ENCODE results near the gene RNASEH2A.

The RNASEH2A gene

GRCh38 chr19:12858041-12858928, 51.9 kb downstream of the RNASEH2A start:
- Histone ChIP-seq H3K36me3 (ENCODE audit: low read depth) (no peaks in the 10 kb centered on the region), H3K27ac (ENCODE audit: poor library complexity, severe bottlenecking) (no peak overlapping the region), H3K4me3 (ENCODE audit: severe bottlenecking) (no peak overlapping the region), H3K27me3 (ENCODE audit: insufficient read depth, poor library complexity, severe bottlenecking) (no peaks in the 10 kb centered on the region), H3K9me3 (ENCODE audit: severe bottlenecking) (no peaks in the 10 kb centered on the region), H3K4me1 (ENCODE audit: insufficient read depth, poor library complexity, severe bottlenecking) (no peaks in the 10 kb centered on the region)
- DNase-seq (ENCODE audit: low spot score) (no peak), ATAC-seq (ENCODE audit: low read depth) (no peak)
- TF ChIP-seq, protein P1, sequence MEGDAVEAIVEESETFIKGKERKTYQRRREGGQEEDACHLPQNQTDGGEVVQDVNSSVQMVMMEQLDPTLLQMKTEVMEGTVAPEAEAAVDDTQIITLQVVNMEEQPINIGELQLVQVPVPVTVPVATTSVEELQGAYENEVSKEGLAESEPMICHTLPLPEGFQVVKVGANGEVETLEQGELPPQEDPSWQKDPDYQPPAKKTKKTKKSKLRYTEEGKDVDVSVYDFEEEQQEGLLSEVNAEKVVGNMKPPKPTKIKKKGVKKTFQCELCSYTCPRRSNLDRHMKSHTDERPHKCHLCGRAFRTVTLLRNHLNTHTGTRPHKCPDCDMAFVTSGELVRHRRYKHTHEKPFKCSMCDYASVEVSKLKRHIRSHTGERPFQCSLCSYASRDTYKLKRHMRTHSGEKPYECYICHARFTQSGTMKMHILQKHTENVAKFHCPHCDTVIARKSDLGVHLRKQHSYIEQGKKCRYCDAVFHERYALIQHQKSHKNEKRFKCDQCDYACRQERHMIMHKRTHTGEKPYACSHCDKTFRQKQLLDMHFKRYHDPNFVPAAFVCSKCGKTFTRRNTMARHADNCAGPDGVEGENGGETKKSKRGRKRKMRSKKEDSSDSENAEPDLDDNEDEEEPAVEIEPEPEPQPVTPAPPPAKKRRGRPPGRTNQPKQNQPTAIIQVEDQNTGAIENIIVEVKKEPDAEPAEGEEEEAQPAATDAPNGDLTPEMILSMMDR (IDR thresholded peaks at IDR 0.05; ENCODE audit: poor library complexity, severe bottlenecking), result no peak

GRCh38 chr19:12859546-12859945, 53.2 kb downstream of the RNASEH2A start:
- no peak for DNase-seq (ENCODE audit: low spot score)
- TF ChIP-seq, protein P1 (IDR thresholded peaks at IDR 0.05; ENCODE audit: poor library complexity, severe bottlenecking), result no peak
- no peaks in the 10 kb centered on the region for H3K9me3 ChIP-seq (ENCODE audit: severe bottlenecking)

More at GRCh38 chr19:12859546-12859945, 53.2 kb downstream of the RNASEH2A start:
- no peaks in the 10 kb centered on the region for H3K27me3 ChIP-seq (ENCODE audit: insufficient read depth, poor library complexity, severe bottlenecking)
- no peak overlapping the region for H3K27ac ChIP-seq (ENCODE audit: poor library complexity, severe bottlenecking)
- no peak overlapping the region for H3K4me3 ChIP-seq (ENCODE audit: severe bottlenecking)
- no peak for ATAC-seq (ENCODE audit: low read depth)
- no peaks in the 10 kb centered on the region for H3K4me1 ChIP-seq (ENCODE audit: insufficient read depth, poor library complexity, severe bottlenecking)
- no peaks in the 10 kb centered on the region for H3K36me3 ChIP-seq (ENCODE audit: low read depth)
